ENCODE data around the gene PICK1. TPM values are rescaled to one million over a fixed set of nuclear protein-coding genes. Genes with fewer than 3 reads are reported as not detected.

The PICK1 gene
- total RNA-seq, 4 donors from 2014 or later, result 36.7 to 72.0 (median 61.5) TPM

GRCh38 chr22:38104084-38104483 lies 46.9 kb downstream of the PICK1 start:
- no peaks in the 10 kb centered on the region for H3K36me3 ChIP-seq
- no peak overlapping the region for H3K27ac ChIP-seq
- H3K4me3 ChIP-seq, result no peak overlapping the region
- no peak for DNase-seq (ENCODE audit: low spot score in 2 of 2)
- H3K4me1 ChIP-seq, result peaks cover 8% of the 10 kb centered on the region
- 81% methylated on average over 6 of the region's 6 CpGs for WGBS
- no peaks in the 10 kb centered on the region for H3K27me3 ChIP-seq
- no peaks in the 10 kb centered on the region for H3K9me3 ChIP-seq
- TF ChIP-seq EP300 (IDR thresholded peaks at IDR 0.05) (no peak), POLR2AphosphoS5 (IDR thresholded peaks at IDR 0.05) (no peak), POLR2A (IDR thresholded peaks at IDR 0.05) (no peak), CTCF (IDR thresholded peaks at IDR 0.05) (no peak)

- H3K4me3 ChIP-seq, result no peak overlapping the region
- H3K4me1 ChIP-seq, result peaks cover 28% of the 10 kb centered on the region
- no peak overlapping the region for H3K27ac ChIP-seq
- TF ChIP-seq CTCF (IDR thresholded peaks at IDR 0.05) (no peak), EP300 (IDR thresholded peaks at IDR 0.05) (no peak), POLR2A (IDR thresholded peaks at IDR 0.05) (no peak), POLR2AphosphoS5 (IDR thresholded peaks at IDR 0.05) (no peak)
- no peak for DNase-seq (ENCODE audit: low spot score in 2 of 2)
- WGBS, result 76% methylated on average over 13 of the region's 17 CpGs
- no peaks in the 10 kb centered on the region for H3K9me3 ChIP-seq
- H3K27me3 ChIP-seq, result no peaks in the 10 kb centered on the region
- no peaks in the 10 kb centered on the region for H3K36me3 ChIP-seq
These were observed 49.8 kb downstream of the PICK1 start for GRCh38 chr22:38106814-38107578.

GRCh38 chr22:38107692-38108515 lies 50.7 kb downstream of the PICK1 start:
- WGBS, result 0% methylated on average over 1 of the region's 17 CpGs
- H3K9me3 ChIP-seq, result no peaks in the 10 kb centered on the region
- H3K4me3 ChIP-seq, result no peak overlapping the region
- no peaks in the 10 kb centered on the region for H3K27me3 ChIP-seq
- H3K27ac ChIP-seq, result no peak overlapping the region
- no peak for TF ChIP-seq POLR2A (IDR thresholded peaks at IDR 0.05)
- TF ChIP-seq CTCF (IDR thresholded peaks at IDR 0.05), result no peak
- TF ChIP-seq EP300 (IDR thresholded peaks at IDR 0.05), result no peak
- no peak for TF ChIP-seq POLR2AphosphoS5 (IDR thresholded peaks at IDR 0.05)
- peaks cover 35% of the 10 kb centered on the region for H3K4me1 ChIP-seq
- no peaks in the 10 kb centered on the region for H3K36me3 ChIP-seq
- DNase-seq (ENCODE audit: low spot score in 2 of 2), result no peak

- TF ChIP-seq EP300 (IDR thresholded peaks at IDR 0.05) (no peak), POLR2A (IDR thresholded peaks at IDR 0.05) (no peak), CTCF (IDR thresholded peaks at IDR 0.05) (no peak), POLR2AphosphoS5 (IDR thresholded peaks at IDR 0.05) (no peak)
- no peak for DNase-seq (ENCODE audit: low spot score in 2 of 2)
- Histone ChIP-seq H3K36me3 (no peaks in the 10 kb centered on the region), H3K4me3 (no peak overlapping the region), H3K9me3 (no peaks in the 10 kb centered on the region), H3K4me1 (peaks cover 37% of the 10 kb centered on the region), H3K27me3 (no peaks in the 10 kb centered on the region), H3K27ac (no peak overlapping the region)
- WGBS, result 88% methylated on average over 12 of the region's 15 CpGs
These were observed 51.5 kb downstream of the PICK1 start for GRCh38 chr22:38108561-38109319.
